ENCODE data around the gene TBC1D14.
"Not testable (repeated sequence)": the region's sequence is repeated elsewhere in the genome, so short reads cannot be mapped to it uniquely, and the experiment has no call there.

TBC1D14 gene

DNA sequence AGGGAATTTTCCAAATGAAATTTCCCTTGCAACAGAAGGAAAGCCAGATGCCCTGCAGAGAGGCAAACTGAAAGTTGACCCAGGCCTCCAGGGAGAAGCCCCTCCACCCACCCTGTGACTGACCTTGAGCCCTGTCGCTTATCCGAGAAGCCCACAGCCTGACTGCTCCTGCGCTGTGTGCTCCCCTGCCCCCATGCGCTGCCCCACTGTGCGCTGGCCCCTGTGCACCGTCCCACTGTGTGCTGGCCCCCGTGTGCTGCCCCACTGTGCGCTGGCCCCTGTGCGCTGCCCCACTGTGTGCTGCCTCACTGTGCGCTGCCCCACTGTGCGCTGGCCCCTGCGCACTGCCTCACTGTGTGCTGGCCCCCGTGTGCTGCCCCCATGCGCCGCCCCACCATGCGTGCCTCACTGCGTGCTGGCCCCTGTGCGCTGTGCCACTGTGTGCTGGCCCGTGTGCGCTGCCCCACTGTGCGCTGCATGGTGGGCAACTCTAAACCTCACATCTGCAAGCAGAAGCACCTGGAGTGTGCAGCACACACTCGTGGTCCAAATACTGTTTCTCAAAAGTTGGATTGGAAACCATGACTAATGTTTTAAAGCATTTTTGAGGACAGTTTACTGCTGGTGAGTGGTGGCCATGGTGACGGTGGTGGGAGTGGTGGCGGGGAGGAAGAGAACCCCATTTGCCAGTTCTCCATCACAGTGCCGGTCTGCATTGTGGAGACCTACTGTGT lies 166.5 kb downstream of the TBC1D14 start:
- FAIRE-seq (no peak), DNase-seq (ENCODE audit: insufficient read length, low spot score) (no peak)
- TF ChIP-seq, protein P1, sequence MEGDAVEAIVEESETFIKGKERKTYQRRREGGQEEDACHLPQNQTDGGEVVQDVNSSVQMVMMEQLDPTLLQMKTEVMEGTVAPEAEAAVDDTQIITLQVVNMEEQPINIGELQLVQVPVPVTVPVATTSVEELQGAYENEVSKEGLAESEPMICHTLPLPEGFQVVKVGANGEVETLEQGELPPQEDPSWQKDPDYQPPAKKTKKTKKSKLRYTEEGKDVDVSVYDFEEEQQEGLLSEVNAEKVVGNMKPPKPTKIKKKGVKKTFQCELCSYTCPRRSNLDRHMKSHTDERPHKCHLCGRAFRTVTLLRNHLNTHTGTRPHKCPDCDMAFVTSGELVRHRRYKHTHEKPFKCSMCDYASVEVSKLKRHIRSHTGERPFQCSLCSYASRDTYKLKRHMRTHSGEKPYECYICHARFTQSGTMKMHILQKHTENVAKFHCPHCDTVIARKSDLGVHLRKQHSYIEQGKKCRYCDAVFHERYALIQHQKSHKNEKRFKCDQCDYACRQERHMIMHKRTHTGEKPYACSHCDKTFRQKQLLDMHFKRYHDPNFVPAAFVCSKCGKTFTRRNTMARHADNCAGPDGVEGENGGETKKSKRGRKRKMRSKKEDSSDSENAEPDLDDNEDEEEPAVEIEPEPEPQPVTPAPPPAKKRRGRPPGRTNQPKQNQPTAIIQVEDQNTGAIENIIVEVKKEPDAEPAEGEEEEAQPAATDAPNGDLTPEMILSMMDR (IDR thresholded peaks at IDR 0.05; ENCODE audit: insufficient read depth, missing control alignments) = no peak

DNA sequence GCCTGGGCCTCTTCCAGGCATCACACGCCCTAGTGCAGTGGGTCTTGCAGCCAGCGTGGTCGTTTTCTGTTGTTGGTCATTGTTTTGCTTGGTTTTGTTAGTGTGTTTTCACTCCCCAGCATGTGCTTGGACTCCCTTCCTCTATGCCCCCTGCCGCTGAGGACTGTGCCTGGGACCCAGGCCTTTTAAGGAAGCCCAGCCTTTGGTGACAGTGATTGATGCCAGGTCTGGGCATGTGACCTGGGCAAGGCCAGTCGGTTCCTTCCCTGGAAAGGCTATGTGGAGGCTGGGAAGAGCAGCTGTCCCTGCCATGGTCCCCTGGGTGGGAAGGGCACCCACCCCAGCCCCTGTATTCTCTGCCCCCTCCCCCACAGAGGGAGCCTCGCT lies 167.1 kb downstream of the TBC1D14 start:
- no peak for DNase-seq (ENCODE audit: insufficient read length, low spot score)
- no peak for FAIRE-seq
- TF ChIP-seq, protein P1 (IDR thresholded peaks at IDR 0.05; ENCODE audit: insufficient read depth, missing control alignments) = no peak

DNA sequence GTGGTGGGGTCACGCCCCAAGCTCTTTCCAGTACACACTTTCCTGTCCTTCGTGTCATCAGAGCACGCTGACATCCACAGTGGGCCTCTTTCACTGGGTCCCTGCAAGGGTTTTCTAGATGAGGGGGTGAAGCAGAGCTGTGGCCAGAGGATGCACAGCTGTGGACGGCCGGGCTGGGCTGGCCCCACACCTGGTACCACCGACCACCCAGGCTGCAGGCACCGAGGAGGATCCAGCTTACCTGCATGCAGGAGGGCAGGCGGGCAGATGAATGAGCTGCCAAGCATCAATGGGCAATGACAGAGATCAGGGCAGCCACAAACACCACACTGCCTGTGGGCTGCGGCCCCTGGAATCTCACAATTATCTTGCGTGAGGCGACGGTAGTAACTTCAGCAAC lies 167.7 kb downstream of the TBC1D14 start:
- FAIRE-seq (no peak), DNase-seq (ENCODE audit: insufficient read length, low spot score) (no peak)
- TF ChIP-seq, protein P1 (IDR thresholded peaks at IDR 0.05; ENCODE audit: insufficient read depth, missing control alignments) = no peak

DNA sequence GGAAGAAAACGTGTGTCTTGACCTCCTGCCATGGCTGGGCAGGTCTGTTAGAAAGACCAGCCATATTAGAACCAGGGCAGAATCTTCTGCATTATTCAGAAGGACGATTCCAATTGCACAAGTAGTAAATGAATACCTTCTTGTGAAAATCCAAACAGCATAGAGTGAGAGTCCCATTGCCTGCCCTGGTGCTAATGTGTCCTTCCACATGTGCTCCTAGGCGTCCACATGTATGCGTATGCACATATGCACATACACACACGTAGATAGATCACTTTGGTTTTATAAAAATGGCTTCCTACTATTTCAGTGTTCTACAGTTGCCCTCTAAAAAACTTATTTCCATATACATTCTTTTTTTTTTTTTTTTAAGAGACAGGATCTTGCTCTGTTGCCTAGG lies 168.4 kb downstream of the TBC1D14 start:
- TF ChIP-seq, protein P1 (IDR thresholded peaks at IDR 0.05; ENCODE audit: insufficient read depth, missing control alignments) = no peak
- DNase-seq (ENCODE audit: insufficient read length, low spot score) (no peak), FAIRE-seq (no peak)

DNA sequence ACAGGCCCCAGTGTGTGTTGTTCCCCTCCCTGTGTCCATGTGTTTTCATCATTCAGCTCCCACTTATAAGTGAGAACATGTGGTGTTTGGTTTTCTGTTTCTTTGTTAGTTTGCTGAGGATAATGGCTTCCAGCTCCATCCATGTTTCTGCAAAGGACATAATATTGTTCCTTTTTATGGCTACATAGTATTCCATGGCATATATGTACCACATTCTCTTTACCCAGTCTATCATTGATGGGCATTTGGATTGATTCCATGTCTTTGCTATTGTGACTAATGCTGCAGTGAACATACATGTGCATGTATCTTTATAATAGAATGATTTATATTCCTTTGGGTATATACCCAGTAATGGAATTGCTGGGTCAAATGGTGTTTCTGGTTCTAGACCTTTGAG lies 169.9 kb downstream of the TBC1D14 start:
- not testable (repeated sequence) for DNase-seq (ENCODE audit: insufficient read length, low spot score); FAIRE-seq

DNA sequence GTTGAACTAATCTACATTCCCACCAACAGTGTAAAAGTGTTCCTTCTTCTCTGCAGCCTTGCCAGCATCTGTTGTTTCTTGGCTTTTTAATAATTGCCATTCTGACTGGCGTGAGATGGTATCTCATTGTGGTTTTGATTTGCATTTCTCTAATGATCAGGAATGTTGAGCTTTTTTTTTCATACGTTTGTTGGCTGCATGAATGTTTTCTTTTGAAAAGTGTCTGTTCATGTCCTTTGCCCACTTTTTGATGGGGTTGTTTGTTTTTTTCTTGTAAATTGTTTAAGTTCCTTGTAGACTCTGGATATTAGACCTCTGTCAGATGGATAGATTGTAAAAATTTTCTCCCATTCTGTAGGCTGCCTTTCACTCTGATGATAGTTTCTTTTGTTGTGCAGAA lies 170.3 kb downstream of the TBC1D14 start:
- not testable (repeated sequence) for DNase-seq (ENCODE audit: insufficient read length, low spot score); FAIRE-seq
